ENCODE data around the gene GNG12. TPM values are rescaled to one million over a fixed set of nuclear protein-coding genes. Genes with fewer than 3 reads are reported as not detected.

GNG12 gene
- total and polyA plus RNA-seq, 9 of the 15 experiments (the other 6 are each of a cell fraction or from before 2014, with no cell fraction given) = 2.6 to 6.0 (median 4.1) TPM

DNA sequence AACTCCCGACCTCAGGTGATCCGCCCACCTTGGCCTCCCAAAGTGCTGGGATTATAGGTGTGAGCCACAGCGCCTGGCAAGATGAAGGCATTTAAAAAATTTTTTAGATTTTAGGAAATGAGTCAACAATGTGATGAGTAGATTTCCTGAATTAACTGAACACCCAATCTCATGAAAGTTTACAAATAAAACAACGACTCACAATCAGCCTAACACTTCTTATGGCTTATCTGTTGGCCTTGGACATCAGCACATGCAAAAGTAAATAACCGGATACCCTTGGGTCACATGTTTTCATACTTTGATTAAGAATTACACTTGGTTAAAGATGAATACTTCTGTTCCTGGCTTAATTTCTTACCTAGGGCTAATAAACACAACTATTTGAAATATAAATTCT is 3.0 kb downstream of the GNG12 start:
- no TSS peak for BruUV-seq (replicated peaks)
- Histone ChIP-seq H2AFZ (ENCODE audit: low read depth, low read length) (no peak overlapping the region), H3K9ac (ENCODE audit: insufficient read depth in 1 of 2, low read depth in 2 of 2, low read length in 2 of 2) (no peak overlapping the region), H3K27me3 (ENCODE audit: control insufficient read depth in 2 of 2, insufficient read depth in 2 of 2, low read length in 2 of 2) (peaks cover 19 to 29% of the 10 kb centered on the region in 2 experiments), H3K9me3 (replicated peaks; ENCODE audit: control insufficient read depth, insufficient read depth, low read depth, low read length) (no peaks in the 10 kb centered on the region), H3K27ac (ENCODE audit: extremely low read depth, low read depth, low read length) (no peak overlapping the region), H3K79me2 (ENCODE audit: control insufficient read depth, insufficient read depth, low read length) (no peaks in the 10 kb centered on the region), H3K4me2 (ENCODE audit: insufficient read depth, low read length) (no peak overlapping the region), H3K4me3 (no peak overlapping the region), H3K9me1 (ENCODE audit: control insufficient read depth, insufficient read depth, low read length) (no peaks in the 10 kb centered on the region), H3K4me1 (replicated peaks in 1 of 2; ENCODE audit: control insufficient read depth in 2 of 2, insufficient read depth in 2 of 2, low read length in 2 of 2) (peaks cover 0 to 18% of the 10 kb centered on the region in 2 experiments; a peak in 3 of 5 replicates), H4K20me1 (replicated peaks; ENCODE audit: control insufficient read depth, insufficient read depth, low read length) (no peaks in the 10 kb centered on the region), H3K36me3 (ENCODE audit: control insufficient read depth, insufficient read depth, low read length) (no peaks in the 10 kb centered on the region)
- DNase-seq (ENCODE audit: extremely low read depth in 1 of 4, low spot score in 3 of 4) (no peak), ATAC-seq (no peak), FAIRE-seq (no peak)
- WGBS (ENCODE audit: insufficient coverage, low coverage, missing lambda C conversion rate) = 9% methylated on average over 5 of the region's 5 CpGs
- ChIA-PET CTCF (ENCODE audit: low intra/inter-chr PET ratio) (interaction anchor here (0.7 kb wide), 1 partner anchor 26 kb away, joined by 4 read pairs; no protein-coding TSS in a partner anchor), POLR2A (interaction anchor here (0.7 to 1.2 kb wide), 3 partner anchors 11 to 16 kb away, joined by 3 to 4 read pairs (median 4); no protein-coding TSS in a partner anchor)
- intact Hi-C loops (cut with micrococcal nuclease) = loop anchor here (5.0 kb wide), 2 partner anchors 63 to 293 kb away; no protein-coding TSS in a partner anchor
- in situ Hi-C loops (cut with MboI) = no loop called here
- TF ChIP-seq FOS (IDR thresholded peaks at IDR 0.05; ENCODE audit: extremely low read depth, insufficient read length) (no peak), FOXA3 (CRISPR knock-in tag; conservative IDR thresholded peaks at IDR 0.05 in 1 of 2, IDR thresholded peaks at IDR 0.05 in 1 of 2) (peak in 1 of 2 experiments; percentile 57; a peak in 1 of 4 replicates), ETV1 (tag; conservative IDR thresholded peaks at IDR 0.05; ENCODE audit: low read depth) (no peak)

DNA sequence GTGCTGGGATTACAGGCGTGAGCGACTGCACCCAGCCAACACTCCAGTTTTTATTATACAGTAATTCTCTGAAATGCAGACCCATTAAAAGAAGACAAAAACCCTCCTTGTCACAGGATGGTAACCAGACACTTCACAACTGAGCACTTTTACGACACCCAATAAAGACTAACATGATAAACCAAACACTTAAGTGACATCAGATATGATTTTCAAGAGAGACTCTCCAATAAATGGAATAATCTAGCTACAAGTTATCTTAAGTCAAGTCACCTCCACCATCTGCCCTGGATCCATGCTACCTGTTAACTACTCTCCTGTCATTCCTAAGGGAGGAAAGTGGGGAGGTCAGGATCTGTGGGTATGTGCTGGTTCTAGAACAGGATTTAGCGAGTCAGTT is 5.6 kb downstream of the GNG12 start:
- no peak for ATAC-seq
- Histone ChIP-seq H3K9me3 (replicated peaks; ENCODE audit: control insufficient read depth, insufficient read depth, low read depth, low read length) (no peaks in the 10 kb centered on the region), H2AFZ (ENCODE audit: low read depth, low read length) (no peak overlapping the region), H4K20me1 (replicated peaks; ENCODE audit: control insufficient read depth, insufficient read depth, low read length) (no peaks in the 10 kb centered on the region), H3K4me1 (replicated peaks in 1 of 2; ENCODE audit: control insufficient read depth in 2 of 2, insufficient read depth in 2 of 2, low read length in 2 of 2) (peaks cover 0 to 7% of the 10 kb centered on the region in 2 experiments; a peak in 3 of 5 replicates), H3K9ac (ENCODE audit: insufficient read depth in 1 of 2, low read depth in 2 of 2, low read length in 2 of 2) (no peak overlapping the region), H3K4me2 (ENCODE audit: insufficient read depth, low read length) (no peak overlapping the region), H3K27ac (ENCODE audit: extremely low read depth, low read depth, low read length) (no peak overlapping the region), H3K9me1 (ENCODE audit: control insufficient read depth, insufficient read depth, low read length) (no peaks in the 10 kb centered on the region), H3K27me3 (ENCODE audit: control insufficient read depth in 2 of 2, insufficient read depth in 2 of 2, low read length in 2 of 2) (peaks cover 3 to 13% of the 10 kb centered on the region in 2 experiments; a peak in 4 of 5 replicates), H3K79me2 (ENCODE audit: control insufficient read depth, insufficient read depth, low read length) (no peaks in the 10 kb centered on the region), H3K36me3 (ENCODE audit: control insufficient read depth, insufficient read depth, low read length) (no peaks in the 10 kb centered on the region), H3K4me3 (no peak overlapping the region)
- in situ Hi-C loops (cut with MboI) (no loop called here), intact Hi-C loops (cut with micrococcal nuclease) (no loop called here)
- POLR2A ChIA-PET = no interaction called here
- no peak for FAIRE-seq
- WGBS (ENCODE audit: insufficient coverage, low coverage, missing lambda C conversion rate) = 27% methylated on average over 4 of the region's 4 CpGs
- BruUV-seq (replicated peaks) = no TSS peak
- no peak for DNase-seq (ENCODE audit: extremely low read depth in 1 of 4, low spot score in 3 of 4)
- CTCF ChIA-PET (ENCODE audit: low intra/inter-chr PET ratio) = no interaction called here
- TF ChIP-seq SNRNP70 (optimal IDR thresholded peaks at IDR 0.05; ENCODE audit: low read depth, low read length) (no peak), ATF7 (IDR thresholded peaks at IDR 0.05) (no peak), PPARD (CRISPR knock-in tag; IDR thresholded peaks at IDR 0.05) (no peak), ADNP (tag; IDR thresholded peaks at IDR 0.05) (no peak), TCF7L2 (IDR thresholded peaks at IDR 0.05; ENCODE audit: low read depth, low read length) (no peak), SRF (CRISPR knock-in tag; IDR thresholded peaks at IDR 0.05) (no peak)

Data from K562 (cell line).